SK-N-MC (cell line): Measurements from ENCODE around the gene PTK7.

ENCODE experiments used
- EZH2 ChIP-seq: fragments of 200-600 bp; sonication (generic); IDR thresholded peaks from one replicate; pipeline ENCODE4 v1.6.1; 2017; ENCODE audit warnings: antibody characterized with exemption
- FOXP2 ChIP-seq: optimal IDR thresholded peaks from 2 replicates; pipeline ENCODE3; 2011; ENCODE audit warnings: mild to moderate bottlenecking, moderate library complexity; ENCODE audit not compliant: insufficient read depth; ENCODE audit errors: extremely low read length, control extremely low read depth

- TF ChIP-seq EZH2 (no peak), FOXP2 (no peak)
Measured at GRCh38 chr6:43077333-43077809, 1.3 kb downstream of the PTK7 start.
